SK-N-SH (cell line): ENCODE results near the gene ZCCHC3. TPM values are rescaled to one million over a fixed set of nuclear protein-coding genes. Genes with fewer than 3 reads are reported as not detected.

Experiments used
- CTCF ChIA-PET: fragments of 300-600, 350-600 bp; formaldehyde crosslinking; extraction: SDS; loops from one replicate; lab custom pipeline; 2021; lab: Yijun Ruan, JAX
- POLR2A ChIA-PET: fragments of 350-600 bp; sonication (Branson Sonifier 250); formaldehyde crosslinking; extraction: SDS; loops from one replicate; lab custom pipeline; 2020; ENCODE audit warnings: antibody characterized with exemption, inconsistent platforms; lab: Yijun Ruan, JAX
- DNase-seq: peaks from one replicate; pipeline ENCODE4 v3.0.0; 2012
- H2AFZ ChIP-seq: fragments of 200-600 bp; sonication (generic); 2 replicates; pipeline ENCODE4 v1.8.1; 2016; ENCODE audit warnings: antibody characterized with exemption, mild to moderate bottlenecking, low read depth
- H3F3A ChIP-seq: fragments of 200-600 bp; sonication (generic); replicated peaks from 2 replicates; pipeline ENCODE3; 2016; ENCODE audit warnings: antibody characterized with exemption, mild to moderate bottlenecking; ENCODE audit not compliant: insufficient read depth
- H3K27ac ChIP-seq, 2 experiments: fragments of 200-500 bp in 1 of 2; fragments of 200-600 bp in 1 of 2; sonication (Bioruptor generic) in 1 of 2; sonication (generic), shearing (Covaris generic) in 1 of 2; 2 replicates each; pipeline versions ENCODE4 v1.5.1 to v1.6.1; 2014 to 2016; ENCODE audit warnings: low read depth in 2 of 2, inconsistent platforms in 1 of 2, low read length in 1 of 2, mild to moderate bottlenecking in 1 of 2, mixed read lengths in 1 of 2
- H3K27me3 ChIP-seq: fragments of 200-600 bp; sonication (generic), shearing (Covaris generic); 2 replicates; pipeline ENCODE4 v1.6.1; 2016; ENCODE audit warnings: mixed run types; ENCODE audit not compliant: insufficient read depth
- H3K36me3 ChIP-seq, 2 experiments: fragments of 200-500 bp in 1 of 2; fragments of 200-600 bp in 1 of 2; sonication (Bioruptor generic) in 1 of 2; sonication (generic) in 1 of 2; replicated peaks in 1 of 2; 2 replicates each; pipeline versions ENCODE3 to v1.5.1; 2014 to 2016; ENCODE audit warnings: low read length in 1 of 2, mild to moderate bottlenecking in 1 of 2; ENCODE audit not compliant: insufficient read depth in 2 of 2, control insufficient read depth in 1 of 2
- H3K4me1 ChIP-seq, 2 experiments: fragments of 200-500 bp in 1 of 2; fragments of 200-600 bp in 1 of 2; sonication (Bioruptor generic) in 1 of 2; sonication (generic), shearing (Covaris generic) in 1 of 2; 2 replicates each; pipeline versions ENCODE4 v1.5.1 to v1.6.1; 2014 to 2016; ENCODE audit warnings: low read depth in 1 of 2, low read length in 1 of 2, mixed run types in 1 of 2; ENCODE audit not compliant: insufficient read depth in 2 of 2, control insufficient read depth in 1 of 2
- H3K4me2 ChIP-seq: fragments of 200-600 bp; sonication (generic), shearing (Covaris generic); 2 replicates; pipeline ENCODE4 v1.6.1; 2017; ENCODE audit warnings: mixed run types
- H3K4me3 ChIP-seq, 2 experiments: fragments of 200-500 bp in 1 of 2; fragments of 200-600 bp in 1 of 2; sonication (Bioruptor generic) in 1 of 2; sonication (generic), shearing (Covaris generic) in 1 of 2; 2 replicates each; pipeline versions ENCODE4 v1.5.1 to v1.8.1; 2014 to 2016; ENCODE audit warnings: low read depth in 2 of 2, inconsistent platforms in 1 of 2, low read length in 1 of 2, mild to moderate bottlenecking in 1 of 2, mixed read lengths in 1 of 2, moderate library complexity in 1 of 2
- H3K79me2 ChIP-seq: fragments of 200-600 bp; sonication (generic); 2 replicates; pipeline ENCODE4 v1.8.1; 2017; ENCODE audit warnings: mild to moderate bottlenecking; ENCODE audit not compliant: insufficient read depth
- H3K9ac ChIP-seq: fragments of 200-600 bp; sonication (generic); 2 replicates; pipeline ENCODE4 v1.6.1; 2017; ENCODE audit warnings: mixed run types
- H3K9me2 ChIP-seq: fragments of 200-600 bp; sonication (generic); 2 replicates; pipeline ENCODE4 v1.6.1; 2017; ENCODE audit warnings: mixed run types
- H3K9me3 ChIP-seq: fragments of 200-600 bp; sonication (generic); 2 replicates; pipeline ENCODE4 v1.6.1; 2017; ENCODE audit warnings: mixed run types, mild to moderate bottlenecking, moderate library complexity
- H4K20me1 ChIP-seq: fragments of 200-600 bp; sonication (generic); 2 replicates; pipeline ENCODE4 v1.6.1; 2017; ENCODE audit warnings: mild to moderate bottlenecking, mixed run types; ENCODE audit not compliant: insufficient read depth
- ELF1 ChIP-seq: IDR thresholded peaks from 2 replicates; pipeline ENCODE4 v1.4.0; 2012
- FOXJ3 ChIP-seq: sonication (generic); formaldehyde crosslinking; IDR thresholded peaks from 2 replicates; pipeline ENCODE4 v1.5.1; 2020; ENCODE audit warnings: mild to moderate bottlenecking, missing genetic modification reagents
- NFIC ChIP-seq: IDR thresholded peaks from 2 replicates; pipeline ENCODE4 v1.4.0; 2012; ENCODE audit warnings: borderline replicate concordance
- POLR2AphosphoS5 ChIP-seq: IDR thresholded peaks from 2 replicates; pipeline ENCODE4 v1.6.1; 2012; ENCODE audit warnings: low read depth, low read length
- RAD21 ChIP-seq: IDR thresholded peaks from 2 replicates; pipeline ENCODE4 v1.6.1; 2012; ENCODE audit warnings: mild to moderate bottlenecking, low read length
- RFX5 ChIP-seq: IDR thresholded peaks from 2 replicates; pipeline ENCODE4 v1.6.1; 2012; ENCODE audit warnings: mild to moderate bottlenecking, improper control_type of control experiment, low read length
- RXRA ChIP-seq: IDR thresholded peaks from 2 replicates; pipeline ENCODE4 v1.4.0; 2012; ENCODE audit warnings: low read depth, mild to moderate bottlenecking, borderline replicate concordance
- TAF1 ChIP-seq: IDR thresholded peaks from 2 replicates; pipeline ENCODE4 v1.6.1; 2012; ENCODE audit warnings: low read depth, mild to moderate bottlenecking, low read length, moderate library complexity, borderline replicate concordance
- TEAD4 ChIP-seq: IDR thresholded peaks from 2 replicates; pipeline ENCODE4 v1.4.0; 2012; ENCODE audit warnings: mild to moderate bottlenecking, borderline replicate concordance; ENCODE audit not compliant: insufficient read depth
- USF2 ChIP-seq: fragments of 150-350 bp; IDR thresholded peaks from 2 replicates; pipeline ENCODE4 v1.6.1; 2017; ENCODE audit warnings: antibody characterized with exemption, low read length, low read depth, borderline replicate concordance
- WGBS: methylation state at CpG from one replicate; pipeline ENCODE4 v1.1.6; 2017; ENCODE audit warnings: low lambda C conversion rate; 5-methylcytosine and 5-hydroxymethylcytosine counted together
- polyA plus RNA-seq, 3 experiments: library from polyadenylated mRNA; depleted of rRNA; stranded (reverse); fragments of >200 nt; gene quantifications; 2 replicates each; pipeline ENCODE4 v1.2.3, GENCODE V29; 2012
- TF ChIP-seq, protein P1 (sequence below): fragments of 150-350 bp; IDR thresholded peaks from 2 replicates; pipeline ENCODE4 v1.6.1; 2016; ENCODE audit warnings: mild to moderate bottlenecking, low read depth, low read length

Gene ZCCHC3
- polyA plus RNA-seq, 1 of the 3 experiments (the other 2 are of a cell fraction): 9.5 TPM

GRCh38 chr20:259981-260380, 37.4 kb upstream of the ZCCHC3 start:
- DNase-seq: no peak
- Histone ChIP-seq H3K4me1 (peaks cover 0 to 12% of the 10 kb centered on the region in 2 experiments; a peak in 1 of 4 replicates), H3K4me3 (no peak overlapping the region), H3K4me2 (no peak overlapping the region), H3K36me3 (no peaks in the 10 kb centered on the region), H3K9ac (no peak overlapping the region), H3K9me3 (no peaks in the 10 kb centered on the region), H2AFZ (no peak overlapping the region), H3K79me2 (no peaks in the 10 kb centered on the region), H3K9me2 (no peaks in the 10 kb centered on the region), H4K20me1 (no peaks in the 10 kb centered on the region), H3F3A (no peaks in the 10 kb centered on the region), H3K27ac (no peak overlapping the region), H3K27me3 (peaks cover 7% of the 10 kb centered on the region; the same call in 1 of the 2 replicates)
- 29% methylated on average over 2 of the region's 2 CpGs for WGBS
- TF ChIP-seq USF2 (no peak), RFX5 (no peak), RAD21 (no peak), TAF1 (no peak), RXRA (no peak), TEAD4 (no peak), FOXJ3 (CRISPR knock-in tag) (no peak)
- CTCF ChIA-PET: no interaction called here
- POLR2A ChIA-PET: no interaction called here

GRCh38 chr20:263701-264100, 33.7 kb upstream of the ZCCHC3 start:
- Histone ChIP-seq H3K79me2 (no peaks in the 10 kb centered on the region), H2AFZ (no peak overlapping the region), H3K27ac (no peak overlapping the region), H3K9me3 (no peaks in the 10 kb centered on the region), H3K4me1 (peaks cover 0 to 3% of the 10 kb centered on the region in 2 experiments; a peak in 1 of 4 replicates), H3K9ac (no peak overlapping the region), H3K36me3 (no peaks in the 10 kb centered on the region), H3K27me3 (peaks cover 6% of the 10 kb centered on the region; the same call in 1 of the 2 replicates), H3K9me2 (no peaks in the 10 kb centered on the region), H4K20me1 (no peaks in the 10 kb centered on the region), H3F3A (peaks cover 3% of the 10 kb centered on the region), H3K4me3 (no peak overlapping the region), H3K4me2 (no peak overlapping the region)
- ChIA-PET POLR2A (no interaction called here), CTCF (interaction anchor here (1.5 to 3.4 kb wide), 3 partner anchors 52 to 67 kb away, joined by 4 to 30 read pairs (median 8); no protein-coding TSS in a partner anchor)
- no peak for DNase-seq
- no peak for TF ChIP-seq NFIC
- no peak for TF ChIP-seq TAF1
- TF ChIP-seq, protein P1, sequence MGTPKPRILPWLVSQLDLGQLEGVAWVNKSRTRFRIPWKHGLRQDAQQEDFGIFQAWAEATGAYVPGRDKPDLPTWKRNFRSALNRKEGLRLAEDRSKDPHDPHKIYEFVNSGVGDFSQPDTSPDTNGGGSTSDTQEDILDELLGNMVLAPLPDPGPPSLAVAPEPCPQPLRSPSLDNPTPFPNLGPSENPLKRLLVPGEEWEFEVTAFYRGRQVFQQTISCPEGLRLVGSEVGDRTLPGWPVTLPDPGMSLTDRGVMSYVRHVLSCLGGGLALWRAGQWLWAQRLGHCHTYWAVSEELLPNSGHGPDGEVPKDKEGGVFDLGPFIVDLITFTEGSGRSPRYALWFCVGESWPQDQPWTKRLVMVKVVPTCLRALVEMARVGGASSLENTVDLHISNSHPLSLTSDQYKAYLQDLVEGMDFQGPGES: no peak
- no peak for TF ChIP-seq POLR2AphosphoS5
- no peak for TF ChIP-seq ELF1
- 47% methylated on average over 3 of the region's 13 CpGs for WGBS
